ENCODE results near the gene SYCP2.
"Not testable (repeated sequence)": the region's sequence is repeated elsewhere in the genome, so short reads cannot be mapped to it uniquely, and the experiment has no call there.

Gene SYCP2

GRCh38 chr20:59933296-59933848 is at the start of gene SYCP2:
Gene SYCP2, minus strand, starts transcription at chr20:59933637. Its CDS starts 11,224 bp downstream, at chr20:59922413.
- DNase-seq, result no peak

- DNase-seq, result no peak
These were observed 49.6 kb upstream of the SYCP2 start for GRCh38 chr20:59983076-59983475.

- DNase-seq, result no peak
These were observed 43.6 kb upstream of the SYCP2 start for GRCh38 chr20:59977086-59977485.

- DNase-seq, result no peak
These were observed 42.8 kb upstream of the SYCP2 start for GRCh38 chr20:59976156-59976782.

- DNase-seq, result no peak
These were observed 38.8 kb upstream of the SYCP2 start for GRCh38 chr20:59972037-59972801.

GRCh38 chr20:59971428-59971827 is 38.0 kb upstream of the SYCP2 start:
- DNase-seq, result no peak

- DNase-seq, result no peak
These were observed 33.0 kb upstream of the SYCP2 start for GRCh38 chr20:59966428-59966827.

GRCh38 chr20:59962155-59962554 is 28.7 kb upstream of the SYCP2 start:
- DNase-seq, result no peak

GRCh38 chr20:59961423-59961822 is 28.0 kb upstream of the SYCP2 start:
- no peak for DNase-seq

- DNase-seq, result no peak
These were observed 25.2 kb upstream of the SYCP2 start for GRCh38 chr20:59958626-59959025.

GRCh38 chr20:59958123-59958522 is 24.7 kb upstream of the SYCP2 start, which contains the start of gene CDH26:
Gene CDH26, plus strand, starts transcription at chr20:59958423. Its CDS starts 304 bp downstream, at chr20:59958727.
- no peak for DNase-seq

- DNase-seq, result not testable (repeated sequence)
These were observed 24.1 kb upstream of the SYCP2 start for GRCh38 chr20:59957568-59957967.

- peak; percentile 34 for DNase-seq
These were observed 21.8 kb upstream of the SYCP2 start for GRCh38 chr20:59955131-59955796.

GRCh38 chr20:59954718-59955117 is 21.3 kb upstream of the SYCP2 start:
- DNase-seq, result no peak

- no peak for DNase-seq
These were observed 16.5 kb upstream of the SYCP2 start for GRCh38 chr20:59949911-59950310.

- DNase-seq, result no peak
These were observed 15.6 kb upstream of the SYCP2 start for GRCh38 chr20:59948828-59949720.

GRCh38 chr20:59948212-59948611 is 14.8 kb upstream of the SYCP2 start:
- no peak for DNase-seq

GRCh38 chr20:59947376-59947775 is 13.9 kb upstream of the SYCP2 start:
- DNase-seq, result no peak

GRCh38 chr20:59945731-59946130 is 12.3 kb upstream of the SYCP2 start:
- no peak for DNase-seq

GRCh38 chr20:59945175-59945574 is 11.7 kb upstream of the SYCP2 start:
- no peak for DNase-seq

GRCh38 chr20:59944726-59945125 is 11.3 kb upstream of the SYCP2 start:
- DNase-seq, result no peak

- DNase-seq, result no peak
These were observed 8.8 kb upstream of the SYCP2 start for GRCh38 chr20:59942245-59942644.

GRCh38 chr20:59940956-59941294 is 7.5 kb upstream of the SYCP2 start:
- no peak for DNase-seq
